Measurements from ENCODE around the gene MYBBP1A.

- TF ChIP-seq CTCF (conservative IDR thresholded peaks at IDR 0.05; ENCODE audit: low read depth in 2 of 2) (no peak), EZH2phosphoT487 (IDR thresholded peaks at IDR 0.05; ENCODE audit: unreplicated experiment) (no peak)
Observed at GRCh38 chr17:4590981-4591453, 35.8 kb upstream of the MYBBP1A start.
